BLaER1 treated with 17β-estradiol and CSF1 and Interleukin-3, amounts not matched to agents 10 nM and 100 nM (cell line): ENCODE data around the gene ZNF576.
"Not testable (repeated sequence)": the region's sequence is repeated elsewhere in the genome, so short reads cannot be mapped to it uniquely, and the experiment has no call there.

ENCODE experiments used
- H3K27ac ChIP-seq, 11 experiments: shearing (Covaris generic); formaldehyde crosslinking; 2 replicates each; pipeline ENCODE4 v1.8.1; 2022
- H3K27me3 ChIP-seq, 11 experiments: shearing (Covaris generic); formaldehyde crosslinking; 2 replicates each; pipeline ENCODE4 v1.8.1; 2022
- H3K36me3 ChIP-seq, 11 experiments: shearing (Covaris generic); formaldehyde crosslinking; 2 replicates each; pipeline ENCODE4 v1.8.1; 2022
- H3K4me1 ChIP-seq, 10 experiments: shearing (Covaris generic); formaldehyde crosslinking; 2 replicates each; pipeline ENCODE4 v1.8.1; 2022
- H3K4me2 ChIP-seq, 11 experiments: shearing (Covaris generic); formaldehyde crosslinking; 2 replicates each; pipeline ENCODE4 v1.8.1; 2022
- H3K4me3 ChIP-seq, 10 experiments: shearing (Covaris generic); formaldehyde crosslinking; 2 replicates each; pipeline ENCODE4 v1.8.1; 2022
- H3K9ac ChIP-seq, 11 experiments: shearing (Covaris generic); formaldehyde crosslinking; 2 replicates each; pipeline ENCODE4 v1.8.1; 2022
- H3K9me3 ChIP-seq, 11 experiments: shearing (Covaris generic); formaldehyde crosslinking; replicated peaks in 1 of 11; 2 replicates each; pipeline ENCODE4 v1.8.1; 2022
- H4K20me1 ChIP-seq, 11 experiments: shearing (Covaris generic); formaldehyde crosslinking; 2 replicates each; pipeline ENCODE4 v1.8.1; 2022
- Cebpa-rat ChIP-seq, 11 experiments: shearing (Covaris generic); IDR thresholded peaks; 2 replicates each; pipeline ENCODE4 v1.8.1; 2022

ZNF576 gene

DNA sequence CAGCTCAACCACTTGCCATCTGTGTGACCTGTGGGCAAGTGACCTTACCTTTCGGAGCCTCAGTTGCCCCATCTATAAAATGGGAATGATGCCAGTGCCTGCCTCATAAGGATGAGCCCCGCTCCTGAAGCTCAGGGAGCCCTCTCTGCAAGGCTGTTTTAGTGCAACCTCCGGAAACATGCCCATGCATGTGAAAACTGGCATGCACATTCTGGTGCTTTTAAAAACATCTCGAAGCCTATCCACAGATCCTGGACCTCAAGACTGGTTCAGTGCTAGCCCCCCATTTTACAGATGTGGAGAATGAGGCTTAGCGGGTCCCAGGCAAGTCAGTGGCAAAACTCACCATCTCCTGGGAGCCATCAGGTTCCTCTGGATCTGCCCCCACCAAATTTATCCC, 37.7 kb downstream of the ZNF576 start:
- no peak for TF ChIP-seq Cebpa-rat (IDR thresholded peaks at IDR 0.05)
- peaks cover 28 to 52% (median 48%) of the 10 kb centered on the region in 10 experiments for H3K4me1 ChIP-seq
- H3K27ac ChIP-seq, result peak overlapping the region in 1 of 11 experiments; percentile 85; a peak in 1 of 22 replicates
- no peak overlapping the region for H3K4me3 ChIP-seq
- 0 out of 22 replicates have a peak overlapping the region, but pooled peaks of 1 of the 11 experiments have one; percentile 4 for H3K9ac ChIP-seq
- no peaks in the 10 kb centered on the region; a peak in 1 of 22 replicates for H3K36me3 ChIP-seq
- H3K27me3 ChIP-seq, result peaks cover 0 to 7% (median 0%) of the 10 kb centered on the region in 11 experiments; a peak in 4 of 22 replicates
- peak overlapping the region in 6 of 11 experiments; percentile 7 to 95 (median 85); a peak in 3 of 22 replicates for H3K4me2 ChIP-seq
- peaks cover 0 to 5% (median 0%) of the 10 kb centered on the region in 11 experiments; a peak in 1 of 22 replicates for H4K20me1 ChIP-seq
- H3K9me3 ChIP-seq, result no peaks in the 10 kb centered on the region

DNA sequence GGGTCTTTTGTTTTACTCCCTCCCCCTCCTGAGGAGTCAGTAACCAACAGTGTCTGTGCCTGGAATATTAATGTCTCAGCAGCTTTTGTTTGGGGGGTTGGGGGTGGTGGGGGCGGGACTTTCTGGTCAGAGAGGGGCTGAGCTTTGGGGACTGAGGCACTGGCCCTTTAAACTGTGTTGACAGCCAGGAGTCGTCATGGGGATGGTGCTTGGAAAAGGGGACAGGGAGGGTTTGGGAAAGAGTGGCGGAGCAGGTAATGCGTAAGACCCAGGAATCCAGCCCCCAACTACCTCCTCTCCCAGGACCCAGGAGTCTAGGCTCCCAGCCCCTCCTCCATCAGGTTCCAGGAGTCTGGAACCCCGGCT, 38.1 kb downstream of the ZNF576 start:
- Histone ChIP-seq H3K9ac (peak overlapping the region; percentile 55 to 78 (median 72); a peak in 21 of 22 replicates), H3K27me3 (peaks cover 0 to 11% (median 0%) of the 10 kb centered on the region in 11 experiments; a peak in 5 of 22 replicates), H3K4me2 (peak overlapping the region; percentile 78 to 96 (median 89))

DNA sequence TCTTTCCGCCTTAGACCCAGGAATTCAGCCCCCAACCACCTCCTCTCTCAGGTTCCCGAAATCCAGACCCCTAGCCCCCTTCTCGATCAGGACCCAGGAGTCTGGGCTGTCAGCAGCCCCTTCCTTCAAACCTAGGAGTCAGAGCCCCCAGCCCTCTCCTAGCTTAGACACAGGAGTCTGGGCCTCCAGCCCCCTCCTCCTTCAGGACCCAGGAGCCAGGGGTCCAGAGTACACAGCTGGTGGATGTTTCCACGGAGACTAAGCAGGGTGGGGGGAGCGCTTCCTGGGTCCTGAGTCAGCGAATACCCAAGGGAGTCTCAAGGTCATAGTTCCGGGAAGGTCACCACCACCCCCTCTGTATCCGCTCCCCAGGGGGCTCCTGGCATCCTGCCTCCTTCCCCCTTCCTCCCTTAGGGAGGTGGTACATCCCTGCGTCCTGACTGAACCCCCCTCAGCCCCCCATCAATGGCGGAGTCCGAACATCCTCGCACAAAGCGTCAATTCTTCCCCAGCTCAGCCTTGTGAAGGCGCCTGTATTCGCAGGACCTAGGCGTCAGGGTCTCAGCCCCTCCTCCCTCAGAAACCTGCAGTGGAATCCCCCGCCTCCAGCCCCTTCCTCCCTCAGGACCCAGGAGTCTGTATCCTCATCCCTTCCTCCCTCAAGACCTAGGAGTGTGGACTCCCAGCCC, 38.6 kb downstream of the ZNF576 start:
- H3K9me3 ChIP-seq, result no peaks in the 10 kb centered on the region
- H3K27ac ChIP-seq, result peak overlapping the region; percentile 44 to 85 (median 79); a peak in 21 of 22 replicates
- peaks cover 0 to 5% (median 0%) of the 10 kb centered on the region in 11 experiments; a peak in 1 of 22 replicates for H4K20me1 ChIP-seq
- no peak for TF ChIP-seq Cebpa-rat (IDR thresholded peaks at IDR 0.05)
- peak overlapping the region; percentile 78 to 96 (median 89) for H3K4me2 ChIP-seq
- H3K27me3 ChIP-seq, result peaks cover 0 to 11% (median under 1%) of the 10 kb centered on the region in 11 experiments; a peak in 8 of 22 replicates
- H3K9ac ChIP-seq, result peak overlapping the region; percentile 55 to 78 (median 72); a peak in 21 of 22 replicates
- peaks cover 31 to 56% (median 53%) of the 10 kb centered on the region in 10 experiments for H3K4me1 ChIP-seq
- H3K4me3 ChIP-seq, result peak overlapping the region in 9 of 10 experiments; percentile 20 to 57 (median 34); a peak in 12 of 20 replicates
- no peaks in the 10 kb centered on the region for H3K36me3 ChIP-seq

More for the DNA sequence above, 38.1 kb downstream of the ZNF576 start:
- Histone ChIP-seq H3K4me1 (peaks cover 31 to 55% (median 51%) of the 10 kb centered on the region in 10 experiments), H3K4me3 (peak overlapping the region in 3 of 10 experiments; percentile 42 to 57 (median 44); a peak in 1 of 20 replicates), H3K36me3 (no peaks in the 10 kb centered on the region; a peak in 1 of 22 replicates), H4K20me1 (peaks cover 0 to 5% (median 0%) of the 10 kb centered on the region in 11 experiments; a peak in 1 of 22 replicates), H3K27ac (peak overlapping the region; percentile 44 to 85 (median 79); a peak in 21 of 22 replicates), H3K9me3 (no peaks in the 10 kb centered on the region)
- no peak for TF ChIP-seq Cebpa-rat (IDR thresholded peaks at IDR 0.05)

DNA sequence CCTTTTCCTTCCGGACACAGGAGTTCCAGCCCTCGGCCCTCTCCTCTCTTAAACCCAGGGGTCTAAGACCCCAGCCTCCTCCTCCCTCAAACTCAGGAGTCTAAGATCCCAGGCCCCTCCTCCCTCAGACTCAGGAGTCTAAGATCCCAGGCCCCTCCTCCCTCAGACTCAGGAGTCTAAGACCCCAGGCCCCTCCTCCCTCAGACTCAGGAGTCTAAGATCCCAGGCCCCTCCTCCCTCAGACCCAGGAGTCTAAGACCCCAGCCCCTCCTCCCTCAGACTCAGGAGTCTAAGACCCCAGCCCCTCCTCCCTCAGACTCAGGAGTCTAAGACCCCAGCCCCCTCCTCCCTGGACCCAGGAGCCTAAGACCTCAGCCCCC, 39.2 kb downstream of the ZNF576 start:
- Histone ChIP-seq H3K27ac (peak overlapping the region in 10 of 11 experiments; percentile 66 to 85 (median 80); a peak in 21 of 22 replicates), H3K27me3 (peaks cover 0 to 15% (median 6%) of the 10 kb centered on the region in 11 experiments; a peak in 15 of 22 replicates), H3K9ac (peak overlapping the region; percentile 55 to 78 (median 72); a peak in 21 of 22 replicates), H3K4me2 (peak overlapping the region; percentile 78 to 96 (median 89)), H3K4me1 (peaks cover 36 to 62% (median 58%) of the 10 kb centered on the region in 10 experiments), H3K4me3 (peak overlapping the region in 6 of 10 experiments; percentile 20 to 57 (median 43); a peak in 10 of 20 replicates)
- H4K20me1 ChIP-seq, H3K9me3 ChIP-seq, H3K36me3 ChIP-seq: not testable (repeated sequence)

DNA sequence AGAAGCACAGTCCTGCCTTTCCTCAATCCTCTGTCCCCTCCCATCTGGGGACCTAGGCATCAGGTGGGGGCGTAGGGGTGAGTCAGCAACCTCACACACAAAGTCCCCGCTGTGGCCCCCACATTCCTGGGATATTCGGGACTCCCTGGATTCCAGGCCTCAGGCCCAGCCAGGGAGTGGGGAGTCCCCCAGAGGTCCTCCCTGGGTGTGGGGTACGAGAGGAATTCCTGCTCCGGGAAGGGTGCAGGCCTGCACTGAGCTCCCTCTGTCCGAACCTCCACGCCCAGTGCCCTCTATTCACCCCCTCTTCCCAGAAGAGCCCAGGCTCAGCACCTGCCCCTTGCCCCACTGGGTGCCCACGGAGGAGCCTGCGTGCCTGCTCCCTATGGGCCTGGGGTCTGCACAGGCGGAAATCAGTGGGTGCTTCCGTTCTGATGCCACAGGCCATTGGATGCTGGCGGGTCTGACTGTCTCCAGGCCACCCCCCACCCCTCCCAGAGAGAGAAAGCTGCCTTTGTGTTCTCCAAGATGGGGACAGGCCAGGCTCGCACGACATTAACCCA, 39.8 kb downstream of the ZNF576 start:
- Histone ChIP-seq H3K9me3 (no peaks in the 10 kb centered on the region), H3K27me3 (peaks cover 0 to 18% (median 9%) of the 10 kb centered on the region in 11 experiments; a peak in 15 of 22 replicates), H3K27ac (peak overlapping the region in 9 of 11 experiments; percentile 66 to 85 (median 81); a peak in 18 of 22 replicates), H3K4me2 (peak overlapping the region; percentile 78 to 96 (median 89); a peak in 21 of 22 replicates), H3K36me3 (no peaks in the 10 kb centered on the region), H3K4me3 (no peak overlapping the region; a peak in 1 of 20 replicates), H3K4me1 (peaks cover 38 to 66% (median 59%) of the 10 kb centered on the region in 10 experiments), H4K20me1 (peaks cover 0 to 5% (median 0%) of the 10 kb centered on the region in 11 experiments; a peak in 1 of 22 replicates), H3K9ac (peak overlapping the region in 9 of 11 experiments; percentile 55 to 78 (median 72); a peak in 15 of 22 replicates)
- no peak for TF ChIP-seq Cebpa-rat (IDR thresholded peaks at IDR 0.05)

DNA sequence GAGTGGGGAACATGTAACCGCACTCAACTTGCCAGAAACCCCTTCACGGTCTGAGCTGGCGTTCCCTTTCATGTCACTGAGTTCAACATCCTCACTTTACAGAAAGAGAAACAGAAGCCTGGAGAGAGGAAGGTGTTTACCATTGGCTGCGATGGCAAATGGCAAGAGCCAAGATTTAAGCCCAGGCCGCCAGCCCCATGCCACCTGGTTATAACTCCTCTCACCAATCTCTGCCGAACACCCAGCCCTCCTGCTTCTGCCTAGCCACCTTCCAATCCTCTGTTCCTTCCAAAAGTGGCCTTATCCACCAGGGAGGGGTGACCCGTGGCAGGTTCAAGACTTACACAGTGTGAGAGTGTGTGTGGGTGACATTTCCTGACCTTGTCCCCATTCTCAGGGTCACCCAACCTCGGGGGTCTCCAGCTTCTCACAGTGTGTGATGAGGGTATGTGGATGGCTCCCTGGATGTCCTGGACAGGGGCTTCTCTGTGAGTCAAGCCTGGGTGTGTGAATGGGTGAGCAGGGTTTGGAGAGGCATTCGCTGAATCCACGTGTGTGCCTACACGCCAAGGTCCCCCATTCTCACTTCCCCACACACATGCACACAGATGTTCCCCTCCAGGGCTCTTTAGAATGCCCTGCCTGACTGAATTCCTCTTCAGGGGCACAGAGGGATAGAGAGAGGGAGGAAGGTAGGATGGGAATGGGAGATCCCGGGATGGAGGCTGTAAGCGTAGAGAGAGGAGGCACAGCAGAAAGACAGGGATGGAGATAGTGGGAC, 42.0 kb downstream of the ZNF576 start:
- Histone ChIP-seq H3K4me2 (peak overlapping the region; percentile 84 to 100 (median 99)), H3K36me3 (no peaks in the 10 kb centered on the region), H3K9ac (peak overlapping the region in 9 of 11 experiments; percentile 75 to 92 (median 79); a peak in 13 of 22 replicates), H3K27ac (peak overlapping the region in 3 of 11 experiments; percentile 72 to 81 (median 75); a peak in 4 of 22 replicates), H3K9me3 (no peaks in the 10 kb centered on the region), H4K20me1 (peaks cover 0 to 5% (median 0%) of the 10 kb centered on the region in 11 experiments; a peak in 1 of 22 replicates), H3K4me1 (peaks cover 38 to 66% (median 59%) of the 10 kb centered on the region in 10 experiments), H3K27me3 (peaks cover 0 to 18% (median 9%) of the 10 kb centered on the region in 11 experiments; a peak in 15 of 22 replicates), H3K4me3 (peak overlapping the region in 9 of 10 experiments; percentile 61 to 83 (median 71); a peak in 16 of 20 replicates)
- no peak for TF ChIP-seq Cebpa-rat (IDR thresholded peaks at IDR 0.05)

DNA sequence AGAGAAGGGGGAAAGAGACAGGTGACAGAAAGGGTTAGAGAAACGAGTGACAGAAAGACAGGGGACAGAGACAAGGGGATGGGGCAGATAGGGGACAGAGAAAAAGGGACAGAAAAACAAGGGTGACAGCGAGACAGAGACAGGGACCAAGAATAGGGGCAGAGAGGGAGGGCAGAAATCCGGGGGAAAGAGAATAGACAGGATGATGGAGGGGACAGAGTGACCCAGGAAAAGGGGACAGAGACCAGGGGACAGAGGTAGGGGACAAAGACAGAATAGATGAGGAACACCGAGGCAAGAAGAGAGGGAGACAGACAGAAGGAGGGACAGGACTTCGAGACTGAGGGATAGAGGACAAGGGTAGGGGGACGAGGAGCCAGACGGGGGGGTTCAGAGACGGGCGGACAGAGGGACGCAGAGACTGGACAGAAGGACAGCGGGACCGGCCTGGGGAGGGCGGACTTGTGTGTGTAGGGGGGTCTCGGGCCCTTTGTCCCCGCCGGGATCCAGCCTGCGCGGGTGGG, 42.7 kb downstream of the ZNF576 start:
- H3K27ac ChIP-seq, result peak overlapping the region in 9 of 11 experiments; percentile 33 to 81 (median 70); a peak in 18 of 22 replicates
- H3K9me3 ChIP-seq, result no peaks in the 10 kb centered on the region
- no peak for TF ChIP-seq Cebpa-rat (IDR thresholded peaks at IDR 0.05)
- peak overlapping the region; percentile 56 to 83 (median 70) for H3K4me3 ChIP-seq
- H3K27me3 ChIP-seq, result peaks cover 0 to 18% (median 9%) of the 10 kb centered on the region in 11 experiments; a peak in 15 of 22 replicates
- peaks cover 0 to 5% (median 0%) of the 10 kb centered on the region in 11 experiments; a peak in 2 of 22 replicates for H4K20me1 ChIP-seq
- peak overlapping the region; percentile 67 to 92 (median 78) for H3K9ac ChIP-seq
- H3K4me1 ChIP-seq, result peaks cover 38 to 63% (median 56%) of the 10 kb centered on the region in 10 experiments
- no peaks in the 10 kb centered on the region for H3K36me3 ChIP-seq
- peak overlapping the region; percentile 84 to 100 (median 99) for H3K4me2 ChIP-seq
